Cardiac muscle cell (in vitro differentiated cells and primary cell): ENCODE measurements around the gene MCAM. TPM values are rescaled to one million over a fixed set of nuclear protein-coding genes. Genes with fewer than 3 reads are reported as not detected.

Source experiments
- DNase-seq, 2 donors: peaks; one replicate each; pipeline versions ENCODE4 v3.0.0 to v3.0.0-alpha.2; 2010 to 2017; ENCODE audit warnings: low read depth in 1 of 2, low spot score in 1 of 2
- H3K27ac ChIP-seq: fragments of 200-600 bp; sonication (generic); 2 replicates; pipeline ENCODE4 v1.5.1; 2016
- H3K27me3 ChIP-seq: fragments of 200-600 bp; sonication (generic); 2 replicates; pipeline ENCODE4 v1.6.0; 2016; ENCODE audit warnings: control low read depth
- H3K36me3 ChIP-seq: fragments of 200-600 bp; sonication (generic); 2 replicates; pipeline ENCODE4 v1.5.1; 2016; ENCODE audit warnings: control low read depth
- H3K4me1 ChIP-seq: fragments of 200-600 bp; sonication (generic); 2 replicates; pipeline ENCODE4 v1.8.1; 2017; ENCODE audit warnings: low read depth, mild to moderate bottlenecking, mixed run types
- H3K4me3 ChIP-seq: fragments of 200-600 bp; sonication (generic); 2 replicates; pipeline ENCODE4 v1.5.1; 2016; ENCODE audit warnings: mild to moderate bottlenecking
- H3K9me3 ChIP-seq: fragments of 200-600 bp; sonication (generic); 2 replicates; pipeline ENCODE4 v1.5.1; 2017; ENCODE audit warnings: low read depth, mild to moderate bottlenecking, control low read depth
- CTCF ChIP-seq: IDR thresholded peaks from 2 replicates; pipeline ENCODE4 v1.5.1; 2012; ENCODE audit warnings: low read depth, mild to moderate bottlenecking, low read length
- polyA plus RNA-seq: library from polyadenylated mRNA; unstranded; fragments of >200 nt; fragmentation: Nextera tagmentation; extraction: Ambion mirVana; gene quantifications from 2 replicates; pipeline ENCODE4 v1.2.1, GENCODE V29; 2016
- total RNA-seq: library from RNA; depleted of rRNA; stranded (reverse); fragments of >200 nt; gene quantifications from 2 replicates; pipeline ENCODE4 v1.2.3, GENCODE V29; 2016

MCAM gene
- total and polyA plus RNA-seq, 2 experiments from 2014 or later = 13.8 to 49.3 TPM

DNA sequence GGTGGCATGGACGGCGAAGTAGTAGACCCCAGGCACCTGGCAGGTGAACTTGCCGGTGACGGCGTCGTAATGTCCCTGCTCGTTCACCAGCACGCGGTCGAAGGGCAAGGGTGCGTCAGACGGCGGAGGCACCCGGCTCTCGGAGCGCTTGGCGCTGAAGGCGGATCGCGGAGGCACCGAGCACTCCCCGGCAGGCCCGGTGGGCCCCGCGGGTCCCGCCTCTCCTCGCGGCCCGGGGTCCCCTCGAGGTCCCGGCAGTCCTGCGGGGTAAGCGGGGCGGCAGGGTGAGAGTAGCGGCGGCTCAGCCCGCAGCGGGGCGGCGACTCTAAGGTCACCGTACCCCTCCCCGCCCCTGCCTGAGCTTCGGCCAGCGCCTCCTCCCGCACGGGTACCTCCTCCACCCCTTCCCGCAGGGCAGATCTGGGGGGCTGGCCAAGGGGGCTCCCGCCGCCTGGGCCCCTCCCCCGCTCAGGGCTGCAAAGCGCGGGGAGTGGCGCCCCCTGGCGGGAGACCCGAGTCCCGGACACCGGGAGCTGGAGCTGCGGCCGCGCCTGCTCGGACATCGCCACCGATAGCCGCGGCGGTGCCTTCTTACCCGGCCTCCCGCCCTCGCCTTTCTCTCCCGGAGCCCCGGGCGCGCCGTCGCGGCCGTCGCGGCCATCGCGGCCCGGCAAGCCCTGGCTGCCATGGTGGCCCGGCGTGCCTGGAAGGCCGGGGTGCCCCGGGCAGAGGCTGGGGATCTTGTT is 22.8 kb upstream of the MCAM start:
- no peak overlapping the region for H3K27ac ChIP-seq

GRCh38 chr11:119338965-119339588 is 22.1 kb upstream of the MCAM start:
- Histone ChIP-seq H3K4me3 (no peak overlapping the region), H3K9me3 (no peaks in the 10 kb centered on the region), H3K36me3 (no peaks in the 10 kb centered on the region), H3K4me1 (peaks cover 3% of the 10 kb centered on the region), H3K27ac (no peak overlapping the region), H3K27me3 (peaks cover 51% of the 10 kb centered on the region)
- DNase-seq = no peak
- TF ChIP-seq CTCF = no peak

More for the DNA sequence above, 22.8 kb upstream of the MCAM start:
- no peaks in the 10 kb centered on the region for H3K36me3 ChIP-seq
- H3K27me3 ChIP-seq = peaks cover 57% of the 10 kb centered on the region
- H3K9me3 ChIP-seq = no peaks in the 10 kb centered on the region
- TF ChIP-seq CTCF = peak; percentile 84
- DNase-seq = peak; percentile 75 to 87
- peaks cover 3% of the 10 kb centered on the region for H3K4me1 ChIP-seq
- peak overlapping the region; percentile 32 for H3K4me3 ChIP-seq

- peak; percentile 85 to 88 for DNase-seq
- Histone ChIP-seq H3K36me3 (no peaks in the 10 kb centered on the region), H3K27ac (peak overlapping the region; percentile 41), H3K4me3 (no peak overlapping the region), H3K27me3 (peaks cover 44% of the 10 kb centered on the region), H3K4me1 (peaks cover 6% of the 10 kb centered on the region), H3K9me3 (no peaks in the 10 kb centered on the region)
- TF ChIP-seq CTCF = peak; percentile 94
Observed at GRCh38 chr11:119338318-119338890, 21.5 kb upstream of the MCAM start.

- peak overlapping the region; percentile 41 for H3K27ac ChIP-seq
- peak; percentile 33 to 77 for DNase-seq
- H3K27me3 ChIP-seq = peaks cover 38% of the 10 kb centered on the region
- no peak overlapping the region for H3K4me3 ChIP-seq
- H3K36me3 ChIP-seq = no peaks in the 10 kb centered on the region
- no peak for TF ChIP-seq CTCF
- H3K4me1 ChIP-seq = peaks cover 6% of the 10 kb centered on the region
- H3K9me3 ChIP-seq = no peaks in the 10 kb centered on the region
Observed at GRCh38 chr11:119337581-119338317, 20.8 kb upstream of the MCAM start.

- no peak for DNase-seq
Observed at GRCh38 chr11:119336744-119337469, 20.0 kb upstream of the MCAM start.

More at GRCh38 chr11:119336744-119337469, 20.0 kb upstream of the MCAM start:
- Histone ChIP-seq H3K4me3 (no peak overlapping the region), H3K36me3 (no peaks in the 10 kb centered on the region), H3K27ac (peak overlapping the region; percentile 41), H3K27me3 (peaks cover 29% of the 10 kb centered on the region), H3K9me3 (no peaks in the 10 kb centered on the region), H3K4me1 (peaks cover 6% of the 10 kb centered on the region)
- TF ChIP-seq CTCF = no peak
